ENCODE results near the gene CHD9NB.

CHD9NB gene

DNA sequence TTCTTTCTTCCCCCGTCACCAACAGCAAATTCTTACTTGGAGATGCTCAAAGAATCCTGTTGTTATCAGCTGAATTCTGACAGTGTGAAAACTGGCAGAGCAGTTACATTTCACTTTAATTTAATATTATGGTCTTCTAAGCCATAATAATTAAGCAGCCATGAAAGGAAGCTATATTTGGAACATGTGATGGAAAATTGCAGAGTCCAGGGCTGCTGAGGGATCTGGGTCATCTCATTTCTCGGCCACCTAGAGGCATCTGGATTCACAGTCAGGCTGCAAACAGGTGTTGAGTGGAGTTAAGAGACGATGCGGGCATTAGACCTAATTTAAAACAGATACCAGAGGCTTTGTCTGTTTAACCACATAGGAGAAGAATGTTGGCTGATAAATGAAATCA, 38.4 kb downstream of the CHD9NB start:
- no peak overlapping the region for H3K27ac ChIP-seq
- no peak overlapping the region for H3K9ac ChIP-seq
- no peak overlapping the region for H3K4me2 ChIP-seq
- no peaks in the 10 kb centered on the region for H3K4me1 ChIP-seq (ENCODE audit: low read depth, poor library complexity, severe bottlenecking)
- no peaks in the 10 kb centered on the region for H3K79me2 ChIP-seq (ENCODE audit: insufficient read depth, low read depth)
- no peaks in the 10 kb centered on the region for H3K27me3 ChIP-seq (ENCODE audit: insufficient read depth, low read depth)
- no peak overlapping the region for H2AFZ ChIP-seq (ENCODE audit: low read depth)
- TF ChIP-seq, protein P1, sequence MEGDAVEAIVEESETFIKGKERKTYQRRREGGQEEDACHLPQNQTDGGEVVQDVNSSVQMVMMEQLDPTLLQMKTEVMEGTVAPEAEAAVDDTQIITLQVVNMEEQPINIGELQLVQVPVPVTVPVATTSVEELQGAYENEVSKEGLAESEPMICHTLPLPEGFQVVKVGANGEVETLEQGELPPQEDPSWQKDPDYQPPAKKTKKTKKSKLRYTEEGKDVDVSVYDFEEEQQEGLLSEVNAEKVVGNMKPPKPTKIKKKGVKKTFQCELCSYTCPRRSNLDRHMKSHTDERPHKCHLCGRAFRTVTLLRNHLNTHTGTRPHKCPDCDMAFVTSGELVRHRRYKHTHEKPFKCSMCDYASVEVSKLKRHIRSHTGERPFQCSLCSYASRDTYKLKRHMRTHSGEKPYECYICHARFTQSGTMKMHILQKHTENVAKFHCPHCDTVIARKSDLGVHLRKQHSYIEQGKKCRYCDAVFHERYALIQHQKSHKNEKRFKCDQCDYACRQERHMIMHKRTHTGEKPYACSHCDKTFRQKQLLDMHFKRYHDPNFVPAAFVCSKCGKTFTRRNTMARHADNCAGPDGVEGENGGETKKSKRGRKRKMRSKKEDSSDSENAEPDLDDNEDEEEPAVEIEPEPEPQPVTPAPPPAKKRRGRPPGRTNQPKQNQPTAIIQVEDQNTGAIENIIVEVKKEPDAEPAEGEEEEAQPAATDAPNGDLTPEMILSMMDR (conservative IDR thresholded peaks at IDR 0.05; ENCODE audit: low read depth, low read length): no peak
- H4K20me1 ChIP-seq (ENCODE audit: insufficient read depth): no peaks in the 10 kb centered on the region
- no peaks in the 10 kb centered on the region for H3K36me3 ChIP-seq (ENCODE audit: insufficient read depth)
- H3K4me3 ChIP-seq (IDR thresholded peaks at IDR 0.05; ENCODE audit: insufficient read depth, low read depth, low read length): no peak overlapping the region

- H3K4me2 ChIP-seq: no peak overlapping the region
- H3K4me1 ChIP-seq (ENCODE audit: low read depth, poor library complexity, severe bottlenecking): no peaks in the 10 kb centered on the region
- H3K27me3 ChIP-seq (ENCODE audit: insufficient read depth, low read depth): no peaks in the 10 kb centered on the region
- H3K36me3 ChIP-seq (ENCODE audit: insufficient read depth): no peaks in the 10 kb centered on the region
- no peak overlapping the region for H3K4me3 ChIP-seq (IDR thresholded peaks at IDR 0.05; ENCODE audit: insufficient read depth, low read depth, low read length)
- H4K20me1 ChIP-seq (ENCODE audit: insufficient read depth): no peaks in the 10 kb centered on the region
- TF ChIP-seq, protein P1 (conservative IDR thresholded peaks at IDR 0.05; ENCODE audit: low read depth, low read length): no peak
- H3K9ac ChIP-seq: no peak overlapping the region
- no peak overlapping the region for H3K27ac ChIP-seq
- H3K79me2 ChIP-seq (ENCODE audit: insufficient read depth, low read depth): no peaks in the 10 kb centered on the region
- H2AFZ ChIP-seq (ENCODE audit: low read depth): no peak overlapping the region
Observed at GRCh38 chr16:53007095-53007494, 45.6 kb downstream of the CHD9NB start.

- Histone ChIP-seq H4K20me1 (ENCODE audit: insufficient read depth) (no peaks in the 10 kb centered on the region), H3K4me1 (ENCODE audit: low read depth, poor library complexity, severe bottlenecking) (no peaks in the 10 kb centered on the region), H3K4me3 (IDR thresholded peaks at IDR 0.05; ENCODE audit: insufficient read depth, low read depth, low read length) (no peak overlapping the region), H3K27ac (no peak overlapping the region), H3K36me3 (ENCODE audit: insufficient read depth) (no peaks in the 10 kb centered on the region), H3K27me3 (ENCODE audit: insufficient read depth, low read depth) (no peaks in the 10 kb centered on the region), H3K4me2 (no peak overlapping the region), H3K79me2 (ENCODE audit: insufficient read depth, low read depth) (no peaks in the 10 kb centered on the region), H2AFZ (ENCODE audit: low read depth) (no peak overlapping the region), H3K9ac (no peak overlapping the region)
- TF ChIP-seq, protein P1 (conservative IDR thresholded peaks at IDR 0.05; ENCODE audit: low read depth, low read length): no peak
Observed at GRCh38 chr16:52997922-52998321, 54.8 kb downstream of the CHD9NB start.

GRCh38 chr16:52994942-52995341, 57.8 kb downstream of the CHD9NB start:
- Histone ChIP-seq H3K79me2 (ENCODE audit: insufficient read depth, low read depth) (no peaks in the 10 kb centered on the region), H3K27ac (no peak overlapping the region), H3K36me3 (ENCODE audit: insufficient read depth) (no peaks in the 10 kb centered on the region), H2AFZ (ENCODE audit: low read depth) (no peak overlapping the region), H3K27me3 (ENCODE audit: insufficient read depth, low read depth) (no peaks in the 10 kb centered on the region), H3K9ac (no peak overlapping the region), H3K4me3 (IDR thresholded peaks at IDR 0.05; ENCODE audit: insufficient read depth, low read depth, low read length) (no peak overlapping the region), H3K4me2 (no peak overlapping the region), H3K4me1 (ENCODE audit: low read depth, poor library complexity, severe bottlenecking) (no peaks in the 10 kb centered on the region), H4K20me1 (ENCODE audit: insufficient read depth) (no peaks in the 10 kb centered on the region)
- TF ChIP-seq, protein P1 (conservative IDR thresholded peaks at IDR 0.05; ENCODE audit: low read depth, low read length): no peak

Measured in KMS-11 (cell line).